Mononuclear cell (primary cell): Measurements from ENCODE around the gene PABPC3. TPM values are rescaled to one million over a fixed set of nuclear protein-coding genes. Genes with fewer than 3 reads are reported as not detected.

Experiments
- H3K27me3 ChIP-seq: 2 replicates; pipeline ENCODE4 v1.6.0; 2011; ENCODE audit warnings: low read length, control low read depth; ENCODE audit not compliant: insufficient read depth
- H3K4me1 ChIP-seq: 2 replicates; pipeline ENCODE4 v1.5.1; 2011; ENCODE audit warnings: mild to moderate bottlenecking, low read length, control low read depth; ENCODE audit not compliant: insufficient read depth
- H3K4me3 ChIP-seq: 2 replicates; pipeline ENCODE4 v1.5.1; 2011; ENCODE audit warnings: mild to moderate bottlenecking, low read length, moderate library complexity
- H3K9me3 ChIP-seq: 2 replicates; pipeline ENCODE4 v1.5.1; 2011; ENCODE audit warnings: low read depth, mild to moderate bottlenecking, control low read depth, low read length
- total RNA-seq: library from RNA; depleted of rRNA; stranded (reverse); fragments of >200 nt; gene quantifications from one replicate; pipeline ENCODE4 v1.2.3, GENCODE V29; 2012

Gene PABPC3
- total RNA-seq, 1 donor = 0.84 TPM

GRCh38 chr13:25085125-25085742 is 10.7 kb upstream of the PABPC3 start:
- Histone ChIP-seq H3K27me3 (peaks cover 3% of the 10 kb centered on the region), H3K4me3 (no peak overlapping the region), H3K4me1 (no peaks in the 10 kb centered on the region), H3K9me3 (no peaks in the 10 kb centered on the region)

DNA sequence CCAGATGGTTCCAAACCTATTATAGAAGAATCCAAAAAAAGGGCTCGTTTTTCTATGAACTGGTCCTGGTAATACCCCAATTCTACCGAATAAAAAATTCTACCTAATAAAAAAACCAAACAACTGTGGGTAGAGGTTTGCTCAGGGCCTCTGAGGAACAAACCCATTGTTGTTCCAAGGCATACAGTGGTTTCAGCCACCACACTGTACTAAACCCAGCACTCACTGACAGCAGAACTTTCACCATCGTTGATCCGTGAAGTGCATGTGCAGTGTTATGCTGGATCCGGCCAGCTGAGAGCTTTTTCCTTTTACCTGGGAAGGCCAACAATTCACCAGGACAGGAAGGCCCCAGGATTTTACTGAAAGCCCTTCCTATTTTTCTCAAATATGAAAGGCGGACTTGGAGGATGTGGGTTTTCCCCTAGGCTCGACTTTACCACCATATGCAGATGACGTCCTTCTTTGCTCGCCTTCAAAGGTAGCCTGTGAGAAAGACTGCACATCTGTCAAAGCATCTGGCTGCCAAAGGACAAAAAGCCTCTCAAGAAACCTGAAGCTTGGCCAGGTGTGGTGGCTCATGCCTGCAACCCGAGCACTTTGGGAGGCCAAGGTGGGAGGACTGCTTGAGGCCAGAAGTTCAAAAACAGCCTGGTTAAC is 7.2 kb upstream of the PABPC3 start:
- Histone ChIP-seq H3K4me1 (no peaks in the 10 kb centered on the region), H3K27me3 (no peaks in the 10 kb centered on the region), H3K9me3 (no peaks in the 10 kb centered on the region), H3K4me3 (no peak overlapping the region)

DNA sequence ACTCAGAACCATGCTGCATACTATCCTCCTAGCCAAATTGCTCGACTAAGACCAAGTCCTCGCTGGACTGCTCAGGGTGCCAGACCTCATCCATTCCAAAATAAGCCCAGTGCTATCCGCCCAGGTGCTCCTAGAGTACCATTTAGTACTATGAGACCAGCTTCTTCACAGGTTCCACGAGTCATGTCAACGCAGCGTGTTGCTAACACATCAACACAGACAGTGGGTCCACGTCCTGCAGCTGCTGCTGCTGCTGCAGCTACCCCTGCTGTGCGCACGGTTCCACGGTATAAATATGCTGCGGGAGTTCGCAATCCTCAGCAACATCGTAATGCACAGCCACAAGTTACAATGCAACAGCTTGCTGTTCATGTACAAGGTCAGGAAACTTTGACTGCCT is 1.5 kb downstream of the PABPC3 start:
- Histone ChIP-seq H3K9me3 (no peaks in the 10 kb centered on the region), H3K4me3 (no peak overlapping the region), H3K4me1 (no peaks in the 10 kb centered on the region), H3K27me3 (peaks cover 29% of the 10 kb centered on the region)

GRCh38 chr13:25103711-25104110 is 7.8 kb downstream of the PABPC3 start:
- Histone ChIP-seq H3K4me1 (no peaks in the 10 kb centered on the region), H3K27me3 (no peaks in the 10 kb centered on the region), H3K4me3 (no peak overlapping the region), H3K9me3 (no peaks in the 10 kb centered on the region)

GRCh38 chr13:25109341-25109740 is 13.4 kb downstream of the PABPC3 start:
- H3K9me3 ChIP-seq = no peaks in the 10 kb centered on the region
- peaks cover 10% of the 10 kb centered on the region for H3K27me3 ChIP-seq
- no peak overlapping the region for H3K4me3 ChIP-seq
- H3K4me1 ChIP-seq = no peaks in the 10 kb centered on the region

DNA sequence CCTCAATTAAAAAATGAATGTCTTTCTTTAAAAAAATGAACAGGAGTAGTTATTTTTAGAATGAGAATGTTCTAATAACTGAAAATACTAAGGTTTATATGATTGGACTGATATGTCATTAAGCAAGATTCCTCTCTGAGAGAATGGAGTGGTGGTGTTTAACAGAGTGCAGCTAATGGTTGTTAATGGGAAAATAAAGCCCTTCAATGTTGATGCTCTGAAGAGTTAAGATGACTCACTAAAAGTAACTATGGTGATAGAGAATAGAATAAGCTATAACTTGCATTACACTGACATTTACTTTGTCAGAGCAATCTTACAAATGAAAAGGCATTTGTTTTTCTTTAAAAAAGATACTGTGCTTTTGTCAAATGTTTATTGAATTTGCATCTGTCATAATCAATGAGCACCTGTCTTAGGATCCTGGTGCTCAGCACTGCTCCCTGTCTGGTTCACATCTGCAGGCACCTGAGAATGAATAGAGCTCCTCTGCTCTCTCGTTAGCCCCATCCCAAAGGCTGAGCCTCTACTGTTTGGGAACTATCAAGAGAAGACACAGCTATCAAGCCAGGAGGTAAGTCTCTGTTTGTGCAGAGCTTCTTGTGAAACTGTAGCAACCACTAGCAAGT is 15.1 kb downstream of the PABPC3 start:
- peaks cover 10% of the 10 kb centered on the region for H3K27me3 ChIP-seq
- H3K4me1 ChIP-seq = no peaks in the 10 kb centered on the region
- no peak overlapping the region for H3K4me3 ChIP-seq
- no peaks in the 10 kb centered on the region for H3K9me3 ChIP-seq

GRCh38 chr13:25111585-25111956 is 15.6 kb downstream of the PABPC3 start:
- no peaks in the 10 kb centered on the region for H3K4me1 ChIP-seq
- peaks cover 10% of the 10 kb centered on the region for H3K27me3 ChIP-seq
- no peak overlapping the region for H3K4me3 ChIP-seq
- no peaks in the 10 kb centered on the region for H3K9me3 ChIP-seq

DNA sequence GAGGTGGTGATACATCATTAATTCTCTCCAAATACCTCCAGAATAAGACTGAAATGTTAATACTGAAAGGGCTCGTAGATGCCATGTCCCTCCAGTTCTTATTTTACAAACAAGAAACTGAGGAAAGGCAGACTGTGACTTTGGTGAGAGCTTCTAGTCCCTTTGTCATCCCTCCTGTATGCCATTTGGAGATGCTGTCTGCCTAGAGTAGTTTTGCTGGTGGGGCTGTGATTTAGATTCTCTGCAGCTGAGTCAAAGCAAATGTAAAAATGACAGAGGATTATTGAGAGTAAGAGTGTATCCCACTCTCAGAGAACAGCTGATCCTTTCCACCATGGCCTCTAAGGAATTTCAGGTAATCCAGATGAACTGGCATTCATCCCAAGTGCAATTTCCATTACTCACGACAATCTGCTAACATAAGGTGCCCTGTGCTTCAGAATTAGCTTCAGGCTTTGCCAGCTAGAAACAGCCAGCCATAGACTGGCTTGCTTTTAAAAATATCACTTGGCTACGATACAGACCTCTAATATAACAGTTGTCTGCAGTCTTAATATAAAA is 16.8 kb downstream of the PABPC3 start:
- Histone ChIP-seq H3K9me3 (no peaks in the 10 kb centered on the region), H3K4me1 (no peaks in the 10 kb centered on the region), H3K4me3 (no peak overlapping the region), H3K27me3 (peaks cover 10% of the 10 kb centered on the region)

GRCh38 chr13:25114220-25114619 is 18.3 kb downstream of the PABPC3 start:
- H3K27me3 ChIP-seq = peaks cover 12% of the 10 kb centered on the region
- H3K4me1 ChIP-seq = no peaks in the 10 kb centered on the region
- H3K4me3 ChIP-seq = no peak overlapping the region
- H3K9me3 ChIP-seq = no peaks in the 10 kb centered on the region

DNA sequence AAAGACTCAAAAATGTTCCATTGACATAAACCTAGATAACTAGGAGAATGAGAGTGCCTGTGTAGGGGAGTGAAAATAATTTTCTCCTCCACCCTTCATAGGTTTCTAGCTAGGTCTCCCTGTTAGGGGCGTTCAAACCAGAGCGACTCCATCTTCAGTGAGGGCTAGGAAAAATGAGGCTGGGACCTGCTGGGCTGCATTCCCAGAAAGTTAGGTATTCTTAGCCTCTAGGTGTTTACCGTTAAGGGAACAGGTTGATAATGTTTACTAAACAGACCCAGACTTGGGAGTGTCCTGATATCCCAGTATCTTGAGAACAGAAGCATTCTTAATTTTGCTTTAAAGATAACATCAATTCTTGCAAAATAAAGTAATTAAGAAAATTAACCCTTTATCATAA is 20.1 kb downstream of the PABPC3 start:
- peaks cover 10% of the 10 kb centered on the region for H3K27me3 ChIP-seq
- H3K4me3 ChIP-seq = no peak overlapping the region
- no peaks in the 10 kb centered on the region for H3K4me1 ChIP-seq
- H3K9me3 ChIP-seq = no peaks in the 10 kb centered on the region

DNA sequence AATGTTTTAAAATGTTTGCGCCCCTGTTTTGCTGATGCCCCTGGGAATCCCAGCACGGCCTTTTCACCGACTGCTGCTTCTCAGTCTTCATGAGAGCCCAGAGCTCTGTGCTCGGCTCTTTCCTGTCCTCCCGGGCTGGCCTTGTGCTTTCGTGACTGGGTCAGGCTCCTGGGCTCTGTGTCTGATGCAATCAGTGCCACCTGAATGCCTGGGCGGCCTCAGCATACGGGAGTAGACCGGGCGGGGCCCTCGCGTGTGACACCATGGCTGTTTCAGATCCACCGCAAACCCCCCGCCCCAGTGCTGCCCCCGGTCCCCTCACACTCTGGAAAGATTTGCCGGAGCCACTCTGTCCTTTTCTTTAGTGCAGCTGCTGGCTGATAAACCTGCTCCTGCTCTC is 21.4 kb downstream of the PABPC3 start:
- H3K27me3 ChIP-seq = peaks cover 8% of the 10 kb centered on the region
- no peaks in the 10 kb centered on the region for H3K4me1 ChIP-seq
- H3K4me3 ChIP-seq = no peak overlapping the region
- H3K9me3 ChIP-seq = no peaks in the 10 kb centered on the region

DNA sequence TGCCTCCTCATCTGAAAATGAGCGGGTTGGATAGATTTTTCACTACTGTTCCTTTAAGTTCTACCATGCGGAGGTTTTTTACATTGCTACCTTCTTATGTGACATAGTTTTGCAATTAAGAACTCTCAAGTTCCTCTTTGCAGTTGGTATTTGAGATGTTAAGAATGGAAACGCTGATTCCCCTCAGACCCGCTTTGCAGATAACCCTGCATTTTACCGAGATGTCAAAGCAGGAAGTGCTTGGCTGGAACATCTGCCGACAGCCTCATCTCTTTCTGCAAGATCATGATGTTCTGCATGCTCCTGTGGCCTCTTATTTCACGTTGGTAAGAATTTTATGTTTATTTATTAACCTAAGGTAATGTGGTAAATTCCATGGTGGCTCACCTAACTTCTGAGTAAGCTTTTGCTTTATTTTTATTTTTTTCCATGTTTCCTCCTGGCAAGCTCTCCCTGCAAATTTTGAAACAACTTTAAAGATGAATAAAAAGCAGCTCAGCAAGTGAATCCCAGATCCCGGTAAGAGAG is 22.5 kb downstream of the PABPC3 start:
- H3K4me1 ChIP-seq = no peaks in the 10 kb centered on the region
- H3K9me3 ChIP-seq = no peaks in the 10 kb centered on the region
- H3K4me3 ChIP-seq = no peak overlapping the region
- peaks cover 3% of the 10 kb centered on the region for H3K27me3 ChIP-seq

DNA sequence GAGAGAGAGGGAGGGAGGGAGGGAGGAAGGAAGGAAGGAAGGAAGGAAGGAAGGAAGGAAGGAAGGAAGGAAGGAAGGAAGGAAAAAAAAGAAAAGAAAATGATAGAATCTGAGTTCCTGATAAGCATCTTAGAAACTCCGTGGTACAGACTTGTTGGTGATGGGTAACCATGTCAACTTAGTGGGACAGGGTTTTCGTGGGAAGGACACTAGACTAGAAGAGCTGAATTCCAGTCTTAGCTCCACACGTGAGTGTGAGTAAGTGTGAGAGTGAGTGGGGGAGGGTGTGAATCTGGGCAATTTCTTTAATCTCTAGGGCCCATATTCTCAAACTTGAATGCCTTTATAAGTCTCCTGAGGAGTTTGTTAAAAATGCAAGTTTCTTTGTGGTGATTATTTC is 35.0 kb downstream of the PABPC3 start:
- H3K9me3 ChIP-seq = no peaks in the 10 kb centered on the region
- no peaks in the 10 kb centered on the region for H3K4me1 ChIP-seq
- peaks cover 4% of the 10 kb centered on the region for H3K27me3 ChIP-seq
- H3K4me3 ChIP-seq = no peak overlapping the region

GRCh38 chr13:25131881-25132420 is 36.0 kb downstream of the PABPC3 start:
- H3K4me1 ChIP-seq = no peaks in the 10 kb centered on the region
- H3K27me3 ChIP-seq = peaks cover 14% of the 10 kb centered on the region
- no peaks in the 10 kb centered on the region for H3K9me3 ChIP-seq
- H3K4me3 ChIP-seq = no peak overlapping the region

DNA sequence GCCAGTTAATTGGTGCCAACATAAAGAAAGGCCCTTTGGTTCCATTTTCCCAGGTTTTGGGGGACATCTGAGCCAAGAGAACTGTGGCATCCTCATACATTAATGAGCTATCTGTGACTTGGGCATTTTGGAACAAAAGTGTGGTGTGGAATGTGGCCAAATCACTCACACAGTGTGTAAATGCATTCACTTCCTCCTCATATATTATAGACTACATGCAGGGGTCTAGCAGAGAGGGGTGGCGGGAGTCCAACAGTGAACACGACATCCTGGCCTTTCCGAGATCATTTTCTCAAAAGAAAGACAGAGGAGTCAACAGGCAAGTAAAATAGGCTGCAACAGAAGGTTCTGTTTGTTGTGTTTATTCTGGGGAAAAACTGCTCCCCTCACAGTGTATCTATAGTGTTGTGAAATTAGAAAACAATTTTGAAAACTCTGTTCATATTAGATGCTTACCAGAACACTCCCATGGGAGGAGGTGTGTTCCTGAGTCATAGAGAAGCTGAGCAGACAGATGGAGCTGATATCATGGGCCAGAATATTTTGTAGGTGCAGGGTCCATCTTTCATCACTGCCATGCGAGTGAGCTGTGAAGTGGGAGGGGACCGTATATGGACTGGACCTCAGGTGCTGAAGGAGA is 36.9 kb downstream of the PABPC3 start:
- H3K27me3 ChIP-seq = peaks cover 20% of the 10 kb centered on the region
- H3K9me3 ChIP-seq = no peaks in the 10 kb centered on the region
- no peak overlapping the region for H3K4me3 ChIP-seq
- no peaks in the 10 kb centered on the region for H3K4me1 ChIP-seq
